HG03439 (cell line): ENCODE data around the gene PLCG1.
"Not testable (repeated sequence)": the region's sequence is repeated elsewhere in the genome, so short reads cannot be mapped to it uniquely, and the experiment has no call there.

ENCODE experiments used
- ATAC-seq: cut with Tn5 transposase; IDR thresholded peaks from one replicate; pipeline ENCODE4 v1.9.1; 2021; ENCODE audit warnings: mild to moderate bottlenecking, moderate library complexity; ENCODE audit not compliant: unreplicated experiment

Gene PLCG1

DNA sequence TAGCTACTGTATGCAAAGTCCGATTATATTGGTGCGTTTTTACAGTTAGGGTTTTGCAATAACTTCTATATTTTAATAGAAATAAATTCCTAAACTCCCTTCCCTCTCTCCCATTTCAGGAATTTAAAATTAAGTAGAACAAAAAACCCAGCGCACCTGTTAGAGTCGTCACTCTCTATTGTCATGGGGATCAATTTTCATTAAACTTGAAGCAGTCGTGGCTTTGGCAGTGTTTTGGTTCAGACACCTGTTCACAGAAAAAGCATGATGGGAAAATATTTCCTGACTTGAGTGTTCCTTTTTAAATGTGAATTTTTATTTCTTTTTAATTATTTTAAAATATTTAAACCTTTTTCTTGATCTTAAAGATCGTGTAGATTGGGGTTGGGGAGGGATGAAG is 13.7 kb upstream of the PLCG1 start:
- ATAC-seq: no peak

GRCh38 chr20:41124451-41125094 is 12.8 kb upstream of the PLCG1 start:
- no peak for ATAC-seq

GRCh38 chr20:41125530-41126457 is 11.5 kb upstream of the PLCG1 start:
- no peak for ATAC-seq

DNA sequence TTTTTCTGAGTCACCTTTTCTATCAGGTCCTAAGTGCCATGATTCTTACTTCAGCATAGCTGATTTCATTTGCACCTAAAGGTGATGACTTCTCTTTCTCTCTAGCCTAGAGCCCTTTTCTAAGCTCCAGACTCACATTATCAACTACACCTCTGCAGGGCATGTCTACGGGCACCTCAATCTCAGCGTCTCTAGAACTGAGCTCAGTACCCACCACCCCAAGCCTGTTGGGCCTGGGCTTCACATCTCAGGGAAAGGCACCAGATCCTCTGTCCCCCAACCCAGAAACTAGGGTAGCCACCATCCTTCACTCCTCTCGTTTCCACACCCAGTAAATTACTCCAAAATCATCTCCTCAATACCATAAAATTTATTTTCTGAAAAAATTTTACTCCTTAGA is 10.6 kb upstream of the PLCG1 start:
- ATAC-seq: no peak

DNA sequence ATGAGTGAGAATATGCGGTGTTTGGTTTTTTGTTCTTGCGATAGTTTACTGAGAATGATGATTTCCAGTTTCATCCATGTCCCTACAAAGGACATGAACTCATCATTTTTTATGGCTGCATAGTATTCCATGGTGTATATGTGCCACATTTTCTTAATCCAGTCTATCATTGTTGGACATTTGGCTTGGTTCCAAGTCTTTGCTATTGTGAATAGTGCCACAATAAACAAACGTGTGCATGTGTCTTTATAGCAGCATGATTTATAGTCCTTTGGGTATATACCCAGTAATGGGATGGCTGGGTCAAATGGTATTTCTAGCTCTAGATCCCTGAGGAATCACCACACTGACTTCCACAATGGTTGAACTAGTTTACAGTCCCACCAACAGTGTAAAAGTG is 9.0 kb upstream of the PLCG1 start:
- not testable (repeated sequence) for ATAC-seq

- ATAC-seq: peak; percentile 25
These were observed 5.6 kb upstream of the PLCG1 start for GRCh38 chr20:41131594-41132387.

- ATAC-seq: not testable (repeated sequence)
These were observed 5.0 kb upstream of the PLCG1 start for GRCh38 chr20:41132388-41132775.

- ATAC-seq: peak; percentile 71
These were observed 3.5 kb upstream of the PLCG1 start for GRCh38 chr20:41133709-41134361.

DNA sequence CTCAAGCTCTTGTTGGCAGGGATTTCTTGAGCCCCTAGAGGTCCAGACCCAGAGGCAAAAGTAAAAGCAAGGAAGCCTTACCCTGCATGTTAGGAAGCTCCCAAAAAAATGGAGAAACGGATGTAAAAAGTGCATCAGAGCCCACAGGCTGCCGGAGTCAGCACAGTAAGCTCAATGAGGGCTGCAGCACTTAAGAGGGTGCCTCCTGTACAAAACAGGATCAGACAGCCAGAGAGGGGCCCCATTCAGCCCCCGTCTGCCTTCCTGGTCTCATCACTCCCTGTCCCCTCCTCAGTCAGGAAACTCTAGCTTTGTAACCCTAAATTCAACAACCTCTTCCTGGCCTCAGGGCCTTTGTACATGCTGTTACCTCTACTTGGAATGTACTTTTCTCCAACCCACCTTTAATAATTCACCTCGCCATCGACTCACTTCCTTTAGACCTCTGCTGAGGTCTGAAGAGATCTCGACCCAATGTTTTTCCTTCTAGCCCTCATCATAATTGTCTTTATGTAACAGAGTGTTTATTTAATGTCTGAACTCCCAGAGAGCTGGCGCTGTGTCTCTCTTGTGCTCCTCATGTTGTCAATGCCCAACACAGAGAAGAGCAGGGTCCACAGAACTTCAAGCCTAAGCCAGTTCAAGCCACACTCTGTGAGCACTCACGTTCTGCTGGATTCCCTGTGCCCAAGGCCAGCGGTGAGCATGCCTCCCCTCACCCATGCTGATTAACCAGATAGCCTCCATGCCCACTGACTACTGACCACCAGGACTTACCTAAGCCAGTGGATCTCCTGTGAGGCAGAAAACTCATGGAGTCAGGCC is 2.8 kb upstream of the PLCG1 start:
- ATAC-seq: no peak

DNA sequence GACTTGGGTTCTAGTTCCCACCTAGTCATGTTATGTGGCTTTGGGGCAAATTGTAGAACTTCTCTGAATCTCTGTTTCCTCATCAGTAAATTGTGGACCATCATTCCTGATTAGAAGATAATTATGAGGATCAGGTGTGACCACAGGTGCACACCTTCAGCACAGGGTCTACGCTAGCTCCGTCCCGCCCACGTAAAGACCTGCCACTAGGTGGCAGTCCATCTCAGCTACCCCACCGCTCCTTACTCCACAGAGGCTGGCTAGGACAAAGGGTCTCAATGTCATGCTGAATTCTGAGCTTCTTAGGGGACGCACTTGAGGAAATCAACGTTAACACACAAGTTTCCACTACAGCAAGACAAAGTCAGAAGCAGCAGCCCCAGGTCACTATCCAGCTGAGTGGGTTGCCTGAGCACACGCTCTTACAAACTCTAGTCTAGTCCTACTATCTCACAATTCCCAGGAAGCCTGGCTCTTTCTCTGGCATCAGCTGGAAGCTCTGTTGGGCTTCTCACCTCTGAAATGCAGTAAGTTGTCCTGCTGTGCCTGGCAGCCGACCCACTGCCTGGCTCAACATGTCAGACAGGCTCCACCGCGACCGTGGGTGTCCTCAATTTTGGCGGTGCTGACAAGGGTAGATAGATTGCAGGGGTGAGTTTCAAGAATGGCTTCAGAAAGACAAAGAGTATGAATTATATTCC is 2.0 kb upstream of the PLCG1 start:
- ATAC-seq: no peak

GRCh38 chr20:41135888-41136679 is 1.3 kb upstream of the PLCG1 start:
- no peak for ATAC-seq

GRCh38 chr20:41137614-41138474 is 501 bp downstream of the PLCG1 start:
- ATAC-seq: peak; percentile 10

DNA sequence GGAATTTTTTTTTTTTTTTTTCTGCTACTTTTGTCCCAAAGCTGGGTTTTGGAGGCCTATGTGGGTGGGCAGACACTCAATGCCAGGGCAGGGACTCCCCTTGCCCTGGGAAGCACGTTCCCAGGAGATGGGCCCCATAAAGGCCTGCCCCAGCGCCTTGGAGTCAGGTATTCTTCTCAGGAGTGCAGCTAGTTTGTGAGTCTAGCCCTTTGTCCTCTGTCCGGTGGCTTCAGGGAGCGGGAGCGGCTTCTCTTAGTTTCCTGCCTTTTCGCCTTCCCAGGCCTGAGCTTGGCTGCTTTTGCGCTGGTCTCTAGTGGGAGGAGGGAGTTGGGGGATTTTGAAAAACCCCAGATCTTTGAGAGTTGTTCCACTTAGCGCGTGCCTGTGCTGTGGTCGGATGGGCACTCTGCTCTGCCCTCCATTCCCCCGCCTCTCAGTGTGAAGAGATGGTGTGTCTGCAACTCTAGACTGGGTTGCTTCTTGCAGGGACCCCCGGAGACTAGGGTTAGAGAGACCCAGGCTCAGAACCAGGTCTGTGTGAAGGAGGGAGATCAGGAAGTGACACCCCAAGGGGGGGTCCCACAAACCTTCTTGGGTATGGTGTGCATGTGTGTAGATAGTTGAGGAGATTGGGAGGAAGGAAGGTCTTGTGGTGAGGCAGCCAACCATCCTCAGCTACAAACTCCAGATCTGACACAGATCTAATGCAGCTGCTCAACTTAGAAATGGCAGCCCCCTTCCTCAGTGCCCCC is 1.3 kb downstream of the PLCG1 start:
- no peak for ATAC-seq

DNA sequence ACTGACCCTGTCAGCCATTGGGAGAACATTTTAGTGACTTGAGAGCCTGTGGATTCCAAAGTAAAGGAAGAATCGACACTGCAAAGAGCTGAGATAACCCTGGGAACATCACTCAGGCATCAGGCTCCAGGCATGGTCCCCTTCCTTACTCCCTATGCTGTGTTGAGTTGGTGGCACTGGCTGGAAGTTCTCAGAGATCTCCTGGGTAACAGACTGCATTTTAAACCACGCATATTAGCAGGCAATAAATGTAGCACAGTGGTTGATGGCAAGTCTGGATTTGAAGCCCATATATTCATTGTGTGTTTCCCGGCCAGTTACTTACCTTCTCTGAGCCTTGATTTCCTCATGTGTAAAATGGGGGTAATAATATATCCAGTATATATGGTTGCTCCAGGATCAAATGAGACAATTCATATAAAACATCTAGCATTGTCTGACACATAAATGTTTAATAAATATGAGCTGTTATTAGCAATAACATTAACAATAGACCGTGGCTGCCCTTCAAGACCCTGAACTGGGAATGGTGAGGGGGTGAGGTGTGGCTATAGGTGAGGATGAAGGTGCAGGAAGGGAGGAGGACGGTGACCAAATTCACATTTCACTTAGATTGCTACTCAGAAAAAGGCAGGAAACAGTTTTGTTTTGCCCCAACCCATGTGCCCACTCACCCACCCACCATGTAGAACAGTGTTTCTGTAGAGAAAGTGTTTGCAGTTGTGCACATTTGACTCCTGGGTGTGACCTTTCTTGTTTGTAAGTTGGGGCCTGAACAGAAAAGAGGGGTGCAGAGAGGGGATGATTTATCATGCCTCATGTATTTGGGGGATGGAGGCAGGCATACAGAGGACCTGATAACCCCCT is 2.1 kb downstream of the PLCG1 start:
- ATAC-seq: no peak

DNA sequence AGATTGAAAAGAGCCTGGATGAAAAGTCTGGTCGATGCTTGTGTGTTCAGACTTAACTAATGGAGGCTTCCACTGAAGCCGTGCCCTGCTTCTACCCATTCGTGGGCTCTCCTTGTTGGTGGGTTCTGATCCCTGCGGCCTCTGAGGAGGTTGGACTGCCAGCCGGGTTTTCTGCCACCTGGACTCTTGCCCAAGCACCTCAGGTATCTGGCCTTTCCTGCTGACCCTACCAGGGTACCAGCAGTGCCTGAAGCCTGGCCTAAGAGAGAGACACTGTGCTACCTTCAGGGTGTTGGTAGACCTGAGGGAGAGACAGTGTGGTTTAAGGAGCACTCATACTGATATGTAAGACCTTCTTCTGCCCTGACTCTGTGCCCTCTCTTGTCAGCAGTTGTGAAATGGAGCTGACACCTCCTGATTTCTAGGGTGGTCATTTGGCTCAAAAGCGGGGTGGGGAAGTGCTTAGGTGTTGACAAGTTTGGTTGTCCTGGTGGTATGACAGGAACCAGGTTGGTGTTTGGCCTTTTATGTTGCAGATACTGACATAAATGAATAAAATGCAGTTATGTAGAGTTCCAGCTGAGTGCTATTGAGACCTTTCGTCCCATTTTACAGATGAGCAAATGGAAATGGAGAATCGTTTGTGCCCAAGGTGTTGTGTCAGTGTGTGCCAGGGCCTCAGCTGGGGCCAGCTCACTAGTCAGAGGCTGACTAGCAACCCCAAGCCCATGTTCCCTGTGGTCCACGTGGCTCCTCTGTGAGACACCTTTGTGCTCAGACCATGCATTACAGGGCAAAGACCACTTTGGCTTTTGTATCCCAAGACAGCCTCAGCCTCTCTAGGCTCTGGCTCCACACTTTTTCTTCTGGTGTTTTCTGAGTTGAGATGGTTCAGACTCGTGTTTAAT is 3.1 kb downstream of the PLCG1 start:
- no peak for ATAC-seq
